WTC11 (cell line): Measurements from ENCODE around the gene GUCA1A. TPM values are rescaled to one million over a fixed set of nuclear protein-coding genes. Genes with fewer than 3 reads are reported as not detected.

ENCODE experiments used
- ATAC-seq: fragments of 200-7000 bp; cut with Tn5 transposase; 2 replicates; pipeline ENCODE4 v1.10.0; 2021; ENCODE audit warnings: mild to moderate bottlenecking, moderate library complexity
- CTCF ChIA-PET: fragments of 300-600 bp; sonication (Branson Sonifier 250); formaldehyde crosslinking; loops from one replicate; lab custom pipeline; 2021; ENCODE audit warnings: antibody characterized with exemption; lab: Charles Lee
- POLR2A ChIA-PET: fragments of 350-600 bp; sonication (Branson Sonifier 250); formaldehyde crosslinking; loops from one replicate; lab custom pipeline; 2021; ENCODE audit warnings: antibody characterized with exemption; lab: Charles Lee
- DNase-seq: peaks from one replicate; pipeline ENCODE4 v3.0.0; 2021; ENCODE audit warnings: low spot score
- H3K27ac Mint-ChIP-seq: 2 replicates; pipeline ENCODE4 v1.8.0; 2021; ENCODE audit warnings: mixed read lengths
- H3K27me3 Mint-ChIP-seq: 2 replicates; pipeline ENCODE4 v1.8.0; 2021; ENCODE audit warnings: low read depth, mild to moderate bottlenecking, moderate library complexity, mixed read lengths
- H3K36me3 Mint-ChIP-seq: 2 replicates; pipeline ENCODE4 v1.8.0; 2021; ENCODE audit warnings: mixed read lengths
- H3K4me1 Mint-ChIP-seq: 2 replicates; pipeline ENCODE4 v1.8.0; 2022; ENCODE audit warnings: mixed read lengths
- H3K4me3 Mint-ChIP-seq: 2 replicates; pipeline ENCODE4 v1.8.0; 2021; ENCODE audit warnings: mild to moderate bottlenecking, moderate library complexity, mixed read lengths
- H3K9me3 Mint-ChIP-seq: 2 replicates; pipeline ENCODE4 v1.8.0; 2021; ENCODE audit warnings: mixed read lengths
- ARID4B ChIP-seq: sonication (generic); formaldehyde crosslinking; IDR thresholded peaks from 2 replicates; pipeline ENCODE4 v1.8.0; 2023; ENCODE audit warnings: missing genetic modification reagents, mild to moderate bottlenecking, borderline replicate concordance
- MLX ChIP-seq: sonication (generic); formaldehyde crosslinking; IDR thresholded peaks from 2 replicates; pipeline ENCODE4 v1.8.1; 2023; ENCODE audit warnings: mild to moderate bottlenecking, missing genetic modification reagents, moderate library complexity
- MXD4 ChIP-seq: fragments of 250-450 bp; sonication (Bioruptor Pico); IDR thresholded peaks from 2 replicates; pipeline ENCODE4 v1.8.0; 2021; ENCODE audit warnings: mild to moderate bottlenecking, moderate library complexity, borderline replicate concordance
- NR2C2 ChIP-seq: sonication (generic); formaldehyde crosslinking; IDR thresholded peaks from 2 replicates; pipeline ENCODE4 v1.8.0; 2022; ENCODE audit warnings: mild to moderate bottlenecking, missing genetic modification reagents
- USF1 ChIP-seq: sonication (generic); formaldehyde crosslinking; IDR thresholded peaks from 2 replicates; pipeline ENCODE4 v1.8.0; 2022; ENCODE audit warnings: mild to moderate bottlenecking, missing genetic modification reagents
- ZNF121 ChIP-seq: sonication (generic); formaldehyde crosslinking; IDR thresholded peaks from 2 replicates; pipeline ENCODE4 v1.8.0; 2023; ENCODE audit warnings: missing genetic modification reagents
- ZNF232 ChIP-seq: sonication (generic); formaldehyde crosslinking; IDR thresholded peaks from 2 replicates; pipeline ENCODE4 v1.8.0; 2022; ENCODE audit warnings: mild to moderate bottlenecking, missing genetic modification reagents
- ZNF263 ChIP-seq: sonication (generic); formaldehyde crosslinking; IDR thresholded peaks from 2 replicates; pipeline ENCODE4 v1.8.1; 2022; ENCODE audit warnings: low read depth, mild to moderate bottlenecking, moderate library complexity, missing genetic modification reagents
- ZNF396 ChIP-seq: fragments of 250-450 bp; sonication (Bioruptor Pico); IDR thresholded peaks from 2 replicates; pipeline ENCODE4 v1.8.0; 2021; ENCODE audit warnings: mild to moderate bottlenecking, moderate library complexity, borderline replicate concordance
- ZNF416 ChIP-seq: fragments of 250-450 bp; sonication (Bioruptor Pico); IDR thresholded peaks from 2 replicates; pipeline ENCODE4 v1.9.0; 2021; ENCODE audit warnings: mild to moderate bottlenecking, inconsistent platforms
- total RNA-seq: library from RNA; stranded (reverse); gene quantifications from 3 replicates; pipeline ENCODE4 v1.2.3, GENCODE V29; 2021

GUCA1A gene
- total RNA-seq, 1 experiment from 2014 or later, result 10.9 TPM

- CTCF ChIA-PET, result interaction anchor here (1.9 to 2.4 kb wide), 2 partner anchors 19 to 91 kb away, joined by 5 to 11 read pairs; no protein-coding TSS in a partner anchor
Measured at GRCh38 chr6:42195415-42195814, 22.3 kb downstream of the GUCA1A start.

GRCh38 chr6:42197555-42198362 lies 24.6 kb downstream of the GUCA1A start:
- Mint-ChIP-seq H3K4me1 (peaks cover 14% of the 10 kb centered on the region), H3K9me3 (no peaks in the 10 kb centered on the region), H3K4me3 (no peak overlapping the region), H3K27ac (no peak overlapping the region), H3K27me3 (peaks cover 7% of the 10 kb centered on the region), H3K36me3 (no peaks in the 10 kb centered on the region)
- ChIA-PET CTCF (interaction anchor here (0.6 kb wide), 1 partner anchor 231 kb away, joined by 3 read pairs; no protein-coding TSS in a partner anchor), POLR2A (interaction anchor here (0.5 kb wide), 1 partner anchor 15 kb away, joined by 3 read pairs; no protein-coding TSS in a partner anchor)
- TF ChIP-seq USF1, result no peak
- TF ChIP-seq MLX (CRISPR knock-in tag), result no peak
- no peak for TF ChIP-seq MXD4 (CRISPR knock-in tag)
- no peak for TF ChIP-seq ZNF232 (CRISPR knock-in tag)
- TF ChIP-seq NR2C2, result no peak
- TF ChIP-seq ZNF396 (CRISPR knock-in tag), result no peak
- no peak for ATAC-seq
- DNase-seq, result no peak

More at GRCh38 chr6:42195415-42195814, 22.3 kb downstream of the GUCA1A start:
- Mint-ChIP-seq H3K27me3 (peaks cover 7% of the 10 kb centered on the region), H3K36me3 (no peaks in the 10 kb centered on the region), H3K9me3 (no peaks in the 10 kb centered on the region), H3K4me3 (no peak overlapping the region)
- DNase-seq, result no peak
- no peak for TF ChIP-seq ZNF263
- TF ChIP-seq, all 79 proteins: peak for 0
- POLR2A ChIA-PET, result no interaction called here
- Mint-ChIP-seq H3K27ac (no peak overlapping the region), H3K4me1 (peaks cover 14% of the 10 kb centered on the region)
- no peak for ATAC-seq

GRCh38 chr6:42199106-42199981 lies 26.2 kb downstream of the GUCA1A start:
- H3K36me3 Mint-ChIP-seq, result peaks cover 1% of the 10 kb centered on the region
- no peaks in the 10 kb centered on the region for H3K9me3 Mint-ChIP-seq
- H3K27me3 Mint-ChIP-seq, result no peaks in the 10 kb centered on the region; the same call in 1 of the 2 replicates
- H3K4me1 Mint-ChIP-seq, result no peaks in the 10 kb centered on the region
- no peak for DNase-seq
- H3K27ac Mint-ChIP-seq, result no peak overlapping the region
- H3K4me3 Mint-ChIP-seq, result no peak overlapping the region
- POLR2A ChIA-PET, result no interaction called here
- no peak for ATAC-seq
- TF ChIP-seq ZNF121 (CRISPR knock-in tag), result no peak
- TF ChIP-seq ZNF396 (CRISPR knock-in tag), result no peak
- no peak for TF ChIP-seq ZNF416 (CRISPR knock-in tag)
- TF ChIP-seq ARID4B (CRISPR knock-in tag), result no peak
- TF ChIP-seq, all 79 proteins: peak for 0
- CTCF ChIA-PET, result interaction anchor here (0.8 kb wide), 1 partner anchor 103 kb away, joined by 4 read pairs; no protein-coding TSS in a partner anchor
